ENCODE data around the gene PTPRR. TPM values are rescaled to one million over a fixed set of nuclear protein-coding genes. Genes with fewer than 3 reads are reported as not detected.

Gene PTPRR
- total RNA-seq, 1 donor from 2014 or later, result 0.98 TPM

GRCh38 chr12:70721656-70722357 lies 198.7 kb downstream of the PTPRR start:
- no peak overlapping the region for H3K27ac ChIP-seq
- TF ChIP-seq POLR2AphosphoS5 (IDR thresholded peaks at IDR 0.05; ENCODE audit: insufficient read depth in 1 of 2, low read depth in 1 of 2) (peak in 1 of 2 donors; percentile 65), CTCF (IDR thresholded peaks at IDR 0.05) (no peak), POLR2A (IDR thresholded peaks at IDR 0.05) (no peak)
- H3K36me3 ChIP-seq, result no peaks in the 10 kb centered on the region
- intact Hi-C loops (cut with DNase I), result loop anchor here (10.0 kb wide), 2 partner anchors 127 to 837 kb away; no protein-coding TSS in a partner anchor
- no peaks in the 10 kb centered on the region for H3K27me3 ChIP-seq
- H3K9me3 ChIP-seq, result no peaks in the 10 kb centered on the region
- H3K4me1 ChIP-seq, result no peaks in the 10 kb centered on the region
- no peak for DNase-seq (ENCODE audit: extremely low spot score in 2 of 2)
- no peak overlapping the region for H3K4me3 ChIP-seq

GRCh38 chr12:70721216-70721615 lies 199.3 kb downstream of the PTPRR start:
- H3K36me3 ChIP-seq, result no peaks in the 10 kb centered on the region
- no peak for DNase-seq (ENCODE audit: extremely low spot score in 2 of 2)
- intact Hi-C loops (cut with DNase I), result loop anchor here (10.0 kb wide), 2 partner anchors 126 to 836 kb away; no protein-coding TSS in a partner anchor
- H3K4me1 ChIP-seq, result no peaks in the 10 kb centered on the region
- H3K4me3 ChIP-seq, result no peak overlapping the region
- H3K9me3 ChIP-seq, result no peaks in the 10 kb centered on the region
- H3K27ac ChIP-seq, result no peak overlapping the region
- TF ChIP-seq POLR2A (IDR thresholded peaks at IDR 0.05) (no peak), CTCF (IDR thresholded peaks at IDR 0.05) (no peak), POLR2AphosphoS5 (IDR thresholded peaks at IDR 0.05; ENCODE audit: insufficient read depth in 1 of 2, low read depth in 1 of 2) (no peak)
- no peaks in the 10 kb centered on the region for H3K27me3 ChIP-seq

GRCh38 chr12:70719672-70720420 lies 200.7 kb downstream of the PTPRR start:
- TF ChIP-seq POLR2AphosphoS5 (IDR thresholded peaks at IDR 0.05; ENCODE audit: insufficient read depth in 1 of 2, low read depth in 1 of 2), result no peak
- peak; percentile 49 to 75 (median 69) for TF ChIP-seq CTCF (IDR thresholded peaks at IDR 0.05)
- Histone ChIP-seq H3K27me3 (no peaks in the 10 kb centered on the region), H3K9me3 (no peaks in the 10 kb centered on the region), H3K36me3 (no peaks in the 10 kb centered on the region), H3K27ac (no peak overlapping the region), H3K4me1 (no peaks in the 10 kb centered on the region), H3K4me3 (peak overlapping the region in 1 of 2 donors; percentile 11)
- intact Hi-C loops (cut with DNase I), result loop anchor here (10.0 kb wide), 2 partner anchors 125 to 835 kb away; no protein-coding TSS in a partner anchor
- no peak for DNase-seq (ENCODE audit: extremely low spot score in 2 of 2)

GRCh38 chr12:70719071-70719470 lies 201.5 kb downstream of the PTPRR start:
- DNase-seq (ENCODE audit: extremely low spot score in 2 of 2), result no peak
- Histone ChIP-seq H3K4me1 (no peaks in the 10 kb centered on the region), H3K9me3 (no peaks in the 10 kb centered on the region), H3K36me3 (no peaks in the 10 kb centered on the region), H3K4me3 (no peak overlapping the region), H3K27me3 (no peaks in the 10 kb centered on the region), H3K27ac (no peak overlapping the region)
- intact Hi-C loops (cut with DNase I), result no loop called here
- TF ChIP-seq POLR2AphosphoS5 (IDR thresholded peaks at IDR 0.05; ENCODE audit: insufficient read depth in 1 of 2, low read depth in 1 of 2) (no peak), POLR2A (IDR thresholded peaks at IDR 0.05) (no peak)

GRCh38 chr12:70711831-70712230 lies 208.7 kb downstream of the PTPRR start:
- Histone ChIP-seq H3K9me3 (no peaks in the 10 kb centered on the region), H3K4me1 (no peaks in the 10 kb centered on the region), H3K27me3 (no peaks in the 10 kb centered on the region), H3K27ac (no peak overlapping the region), H3K36me3 (no peaks in the 10 kb centered on the region), H3K4me3 (no peak overlapping the region)
- no peak for DNase-seq (ENCODE audit: extremely low spot score in 2 of 2)
- intact Hi-C loops (cut with DNase I), result no loop called here
- TF ChIP-seq POLR2AphosphoS5 (IDR thresholded peaks at IDR 0.05; ENCODE audit: insufficient read depth in 1 of 2, low read depth in 1 of 2) (no peak), CTCF (IDR thresholded peaks at IDR 0.05) (no peak), POLR2A (IDR thresholded peaks at IDR 0.05) (no peak)
